HepG2 (cell line): Measurements from ENCODE around the gene ACSL6. TPM values are rescaled to one million over a fixed set of nuclear protein-coding genes. Genes with fewer than 3 reads are reported as not detected.
A peak's percentile ranks its signal among the peaks of the same experiment; 100 is the strongest.

Source experiments
- CEBPZ ChIP-seq: IDR thresholded peaks from 2 replicates; pipeline ENCODE4 v1.6.1; 2012; ENCODE audit warnings: low read length, improper control_type of control experiment
- FOXO1 ChIP-seq: sonication (generic); formaldehyde crosslinking; IDR thresholded peaks from 2 replicates; pipeline ENCODE4 v1.4.0; 2020; ENCODE audit warnings: missing genetic modification reagents
- HOXA9 ChIP-seq: sonication (generic); formaldehyde crosslinking; IDR thresholded peaks from 2 replicates; pipeline ENCODE4 v1.8.1; 2022; ENCODE audit warnings: missing genetic modification reagents, mild to moderate bottlenecking, moderate library complexity, borderline replicate concordance
- ISX ChIP-seq: sonication (generic); formaldehyde crosslinking; conservative IDR thresholded peaks from 2 replicates; pipeline ENCODE4 v1.5.0; 2020; ENCODE audit warnings: missing genetic modification reagents
- NFE2L2 ChIP-seq: fragments of 150-350 bp; IDR thresholded peaks from 2 replicates; pipeline ENCODE4 v1.6.1; 2014; ENCODE audit warnings: low read length
- ZBTB8A ChIP-seq: sonication (generic); formaldehyde crosslinking; IDR thresholded peaks from 2 replicates; pipeline ENCODE4 v1.4.0; 2020; ENCODE audit warnings: mild to moderate bottlenecking, low read depth, missing genetic modification reagents, borderline replicate concordance
- ZNF24 ChIP-seq: fragments of 450-650 bp; IDR thresholded peaks from 2 replicates; pipeline ENCODE4 v1.6.1; 2017; ENCODE audit warnings: antibody characterized with exemption, mild to moderate bottlenecking
- ZNF446 ChIP-seq: sonication (generic); formaldehyde crosslinking; IDR thresholded peaks from 2 replicates; pipeline ENCODE4 v1.5.0; 2020; ENCODE audit warnings: mild to moderate bottlenecking, missing genetic modification reagents
- ZNF576 ChIP-seq: sonication (generic); formaldehyde crosslinking; IDR thresholded peaks from 2 replicates; pipeline ENCODE4 v1.4.0; 2020; ENCODE audit warnings: mild to moderate bottlenecking, missing genetic modification reagents
- ZNF646 ChIP-seq: sonication (generic); formaldehyde crosslinking; IDR thresholded peaks from 2 replicates; pipeline ENCODE4 v1.9.0; 2021; ENCODE audit warnings: mild to moderate bottlenecking, missing genetic modification reagents
- ZNF674 ChIP-seq: sonication (generic); formaldehyde crosslinking; IDR thresholded peaks from 2 replicates; pipeline ENCODE4 v1.5.0; 2020; ENCODE audit warnings: low read depth, mild to moderate bottlenecking, missing genetic modification reagents
- ZNF816 ChIP-seq: sonication (generic); formaldehyde crosslinking; IDR thresholded peaks from 2 replicates; pipeline ENCODE4 v1.8.0; 2022; ENCODE audit warnings: missing genetic modification reagents, mild to moderate bottlenecking, borderline replicate concordance
- ZSCAN20 ChIP-seq: sonication (generic); formaldehyde crosslinking; IDR thresholded peaks from 2 replicates; pipeline ENCODE4 v1.4.0; 2020; ENCODE audit warnings: missing genetic modification reagents, mild to moderate bottlenecking, borderline replicate concordance
- polyA plus RNA-seq, 8 experiments: library from polyadenylated mRNA; depleted of rRNA in 3 of 8; stranded (reverse) in 7 of 8; unstranded in 1 of 8; fragments of >200 nt; fragmentation: Illumina TruSeq in 4 of 8; extraction: Trizol in 4 of 8; gene quantifications; 2 replicates each; pipeline versions ENCODE4 v1.2.1 to v1.2.3, GENCODE V29; 2011 to 2016; ENCODE audit warnings: low read depth in 4 of 8, missing spikeins in 1 of 8, mixed read lengths in 1 of 8; ENCODE audit not compliant: insufficient read depth in 1 of 8
- total RNA-seq, 5 experiments: library from RNA; depleted of rRNA; stranded (reverse); fragments of >200 nt; fragmentation: Illumina TruSeq; extraction: Trizol; gene quantifications; 2 replicates each; pipeline ENCODE4 v1.2.3, GENCODE V29; 2016; ENCODE audit warnings: low read depth in 1 of 5
- TF ChIP-seq, protein P1 (sequence below): sonication (generic); formaldehyde crosslinking; IDR thresholded peaks from 2 replicates; pipeline ENCODE4 v1.5.1; 2020; ENCODE audit warnings: mild to moderate bottlenecking, missing genetic modification reagents, moderate library complexity

Gene ACSL6
- total and polyA plus RNA-seq, 2 of the 13 experiments (the other 11 are each of a cell fraction or from before 2014, with no cell fraction given): 3.7 to 3.8 TPM

DNA sequence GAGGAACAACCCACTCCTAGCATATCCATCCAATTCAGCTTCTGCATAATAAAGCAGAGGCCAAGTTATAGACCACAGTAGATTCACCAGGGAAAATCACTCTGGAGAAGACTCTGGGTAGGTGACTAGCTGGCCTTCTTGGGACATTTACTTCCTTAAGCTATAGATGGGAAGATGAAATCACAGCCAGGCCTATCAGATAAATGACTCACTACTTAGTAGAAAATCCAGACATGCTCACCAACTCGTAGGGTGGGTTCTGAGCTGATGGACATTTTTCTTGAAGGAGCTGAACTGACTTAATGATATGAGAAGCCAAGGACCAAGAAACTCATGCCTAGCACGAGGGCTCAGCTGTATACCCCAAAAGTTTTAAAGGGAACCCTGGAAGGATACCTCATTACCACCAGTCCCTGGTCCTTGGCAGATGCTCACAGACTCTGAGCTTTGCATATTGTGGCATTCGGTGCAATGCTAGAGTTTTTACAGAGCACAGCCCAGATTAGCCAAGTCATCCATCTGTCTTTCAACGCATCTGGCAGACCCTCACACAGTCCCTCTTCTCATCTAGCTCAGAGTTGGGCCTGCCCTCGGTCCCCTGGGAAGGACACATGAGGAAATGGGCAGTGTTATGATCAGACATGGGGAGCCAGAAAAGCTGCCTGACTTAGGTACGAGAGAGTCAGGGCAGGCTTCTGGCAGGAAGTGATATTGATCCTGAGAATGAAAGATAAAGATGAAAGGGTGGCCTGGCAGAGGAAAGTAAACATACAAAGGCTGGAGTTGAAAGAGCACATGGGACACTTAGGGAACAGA is 15.0 kb downstream of the ACSL6 start (continued):
- TF ChIP-seq HOXA9: no peak
- TF ChIP-seq ZSCAN20 (CRISPR knock-in tag): no peak
- TF ChIP-seq ZNF446 (CRISPR knock-in tag): no peak
- TF ChIP-seq NFE2L2: 0 out of 2 replicates have a peak, but pooled peaks have one; percentile 15
- no peak for TF ChIP-seq ZBTB8A (CRISPR knock-in tag)
- no peak for TF ChIP-seq ZNF24
- TF ChIP-seq FOXO1 (CRISPR knock-in tag): peak; percentile 81; the same call in 1 of the 2 replicates
- no peak for TF ChIP-seq ZNF674 (CRISPR knock-in tag)
- TF ChIP-seq, protein P1, sequence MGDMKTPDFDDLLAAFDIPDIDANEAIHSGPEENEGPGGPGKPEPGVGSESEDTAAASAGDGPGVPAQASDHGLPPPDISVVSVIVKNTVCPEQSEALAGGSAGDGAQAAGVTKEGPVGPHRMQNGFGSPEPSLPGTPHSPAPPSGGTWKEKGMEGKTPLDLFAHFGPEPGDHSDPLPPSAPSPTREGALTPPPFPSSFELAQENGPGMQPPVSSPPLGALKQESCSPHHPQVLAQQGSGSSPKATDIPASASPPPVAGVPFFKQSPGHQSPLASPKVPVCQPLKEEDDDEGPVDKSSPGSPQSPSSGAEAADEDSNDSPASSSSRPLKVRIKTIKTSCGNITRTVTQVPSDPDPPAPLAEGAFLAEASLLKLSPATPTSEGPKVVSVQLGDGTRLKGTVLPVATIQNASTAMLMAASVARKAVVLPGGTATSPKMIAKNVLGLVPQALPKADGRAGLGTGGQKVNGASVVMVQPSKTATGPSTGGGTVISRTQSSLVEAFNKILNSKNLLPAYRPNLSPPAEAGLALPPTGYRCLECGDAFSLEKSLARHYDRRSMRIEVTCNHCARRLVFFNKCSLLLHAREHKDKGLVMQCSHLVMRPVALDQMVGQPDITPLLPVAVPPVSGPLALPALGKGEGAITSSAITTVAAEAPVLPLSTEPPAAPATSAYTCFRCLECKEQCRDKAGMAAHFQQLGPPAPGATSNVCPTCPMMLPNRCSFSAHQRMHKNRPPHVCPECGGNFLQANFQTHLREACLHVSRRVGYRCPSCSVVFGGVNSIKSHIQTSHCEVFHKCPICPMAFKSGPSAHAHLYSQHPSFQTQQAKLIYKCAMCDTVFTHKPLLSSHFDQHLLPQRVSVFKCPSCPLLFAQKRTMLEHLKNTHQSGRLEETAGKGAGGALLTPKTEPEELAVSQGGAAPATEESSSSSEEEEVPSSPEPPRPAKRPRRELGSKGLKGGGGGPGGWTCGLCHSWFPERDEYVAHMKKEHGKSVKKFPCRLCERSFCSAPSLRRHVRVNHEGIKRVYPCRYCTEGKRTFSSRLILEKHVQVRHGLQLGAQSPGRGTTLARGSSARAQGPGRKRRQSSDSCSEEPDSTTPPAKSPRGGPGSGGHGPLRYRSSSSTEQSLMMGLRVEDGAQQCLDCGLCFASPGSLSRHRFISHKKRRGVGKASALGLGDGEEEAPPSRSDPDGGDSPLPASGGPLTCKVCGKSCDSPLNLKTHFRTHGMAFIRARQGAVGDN (CRISPR knock-in tag): no peak; the same call in 1 of the 2 replicates
- TF ChIP-seq CEBPZ: no peak
- no peak for TF ChIP-seq ZNF576 (CRISPR knock-in tag)
- no peak for TF ChIP-seq ISX
- no peak for TF ChIP-seq ZNF816 (CRISPR knock-in tag)
- no peak for TF ChIP-seq ZNF646 (CRISPR knock-in tag)
